HUES6 (cell line): ENCODE measurements around the gene NOS1AP.

ENCODE experiments used
- H3K27ac ChIP-seq: 2 replicates; pipeline ENCODE4 v1.7.0; 2013; ENCODE audit warnings: low read depth, mild to moderate bottlenecking, low read length, inconsistent platforms
- H3K27me3 ChIP-seq: 2 replicates; pipeline ENCODE4 v1.6.1; 2013; ENCODE audit warnings: low read length; ENCODE audit not compliant: control insufficient read depth, insufficient read depth
- H3K36me3 ChIP-seq: 2 replicates; pipeline ENCODE4 v1.6.1; 2013; ENCODE audit warnings: low read length; ENCODE audit not compliant: control insufficient read depth, insufficient read depth
- H3K4me1 ChIP-seq: 2 replicates; pipeline ENCODE4 v1.6.1; 2013; ENCODE audit warnings: low read length; ENCODE audit not compliant: control insufficient read depth, insufficient read depth
- H3K4me3 ChIP-seq: 2 replicates; pipeline ENCODE4 v1.5.1; 2013; ENCODE audit warnings: low read depth, low read length
- H3K9ac ChIP-seq: one replicate; pipeline ENCODE4 v1.6.1; 2013; ENCODE audit warnings: mild to moderate bottlenecking, low read length
- H3K9me3 ChIP-seq: 2 replicates; pipeline ENCODE4 v1.6.1; 2013; ENCODE audit warnings: low read depth, low read length; ENCODE audit not compliant: control insufficient read depth, insufficient read depth

The NOS1AP gene

DNA sequence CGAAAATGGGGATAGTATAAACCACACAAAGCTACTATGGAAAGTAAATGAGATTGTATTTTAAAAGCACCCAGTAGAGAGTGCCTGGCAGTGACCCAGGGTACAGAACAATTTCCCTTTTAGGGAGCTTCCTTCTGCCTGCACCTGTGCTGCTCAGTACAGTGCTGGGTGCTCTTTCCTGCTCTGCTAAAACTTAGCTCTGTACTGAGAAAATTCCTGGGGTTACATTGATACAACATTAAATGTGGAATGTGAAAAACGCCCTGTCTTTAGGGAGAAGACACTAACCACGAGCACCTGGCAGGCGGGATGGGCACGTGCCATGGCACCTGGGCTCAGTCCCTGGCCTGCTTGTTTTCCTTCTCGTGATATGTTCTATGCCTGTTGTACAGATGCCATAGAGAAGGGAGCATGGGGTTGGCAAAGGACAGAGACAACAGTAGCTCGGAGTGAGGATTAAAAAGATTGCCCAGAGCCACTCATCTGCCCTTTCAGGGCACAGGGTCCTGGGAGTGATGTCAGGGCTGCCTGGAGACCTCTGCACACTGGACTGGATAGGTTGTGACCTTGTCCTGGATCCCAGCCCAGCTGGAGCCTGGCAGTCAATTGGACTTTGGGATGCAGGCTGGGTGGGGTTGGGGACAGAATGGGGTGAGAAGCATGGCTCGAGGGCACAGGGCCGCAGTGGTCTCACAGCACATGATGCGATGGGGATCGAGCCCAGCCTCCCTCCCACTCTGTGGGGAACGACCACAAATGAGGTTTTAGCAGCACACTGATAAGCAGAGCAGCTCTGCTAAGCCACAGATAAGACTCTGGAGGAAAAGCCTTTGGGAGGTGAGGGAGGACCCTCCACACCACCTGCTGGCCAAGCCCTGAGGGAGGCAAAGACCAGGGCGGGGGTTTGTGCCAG is 302.9 kb downstream of the NOS1AP start:
- no peak overlapping the region for H3K4me3 ChIP-seq
- H3K4me1 ChIP-seq: no peaks in the 10 kb centered on the region
- peaks cover 6% of the 10 kb centered on the region; the same call in 1 of the 2 replicates for H3K36me3 ChIP-seq
- H3K27ac ChIP-seq: no peak overlapping the region
- H3K9ac ChIP-seq: no peak overlapping the region
- H3K27me3 ChIP-seq: no peaks in the 10 kb centered on the region
- no peaks in the 10 kb centered on the region for H3K9me3 ChIP-seq

GRCh38 chr1:162373072-162373427 is 303.6 kb downstream of the NOS1AP start:
- H3K4me1 ChIP-seq: no peaks in the 10 kb centered on the region
- H3K36me3 ChIP-seq: no peaks in the 10 kb centered on the region
- H3K27me3 ChIP-seq: no peaks in the 10 kb centered on the region
- H3K27ac ChIP-seq: no peak overlapping the region
- no peak overlapping the region for H3K9ac ChIP-seq
- H3K9me3 ChIP-seq: no peaks in the 10 kb centered on the region
- H3K4me3 ChIP-seq: no peak overlapping the region

GRCh38 chr1:162373541-162374260 is 304.2 kb downstream of the NOS1AP start:
- Histone ChIP-seq H3K9me3 (no peaks in the 10 kb centered on the region), H3K9ac (no peak overlapping the region), H3K27ac (no peak overlapping the region), H3K27me3 (no peaks in the 10 kb centered on the region), H3K36me3 (no peaks in the 10 kb centered on the region), H3K4me3 (no peak overlapping the region), H3K4me1 (no peaks in the 10 kb centered on the region)

GRCh38 chr1:162374406-162374805 is 304.9 kb downstream of the NOS1AP start:
- H3K36me3 ChIP-seq: no peaks in the 10 kb centered on the region
- no peaks in the 10 kb centered on the region for H3K27me3 ChIP-seq
- H3K4me1 ChIP-seq: no peaks in the 10 kb centered on the region
- H3K4me3 ChIP-seq: no peak overlapping the region
- H3K9me3 ChIP-seq: no peaks in the 10 kb centered on the region
- no peak overlapping the region for H3K9ac ChIP-seq
- H3K27ac ChIP-seq: no peak overlapping the region

GRCh38 chr1:162375463-162375862 is 306.0 kb downstream of the NOS1AP start:
- Histone ChIP-seq H3K27ac (no peak overlapping the region), H3K36me3 (no peaks in the 10 kb centered on the region), H3K4me3 (no peak overlapping the region), H3K4me1 (no peaks in the 10 kb centered on the region), H3K9ac (no peak overlapping the region), H3K9me3 (no peaks in the 10 kb centered on the region), H3K27me3 (no peaks in the 10 kb centered on the region)

DNA sequence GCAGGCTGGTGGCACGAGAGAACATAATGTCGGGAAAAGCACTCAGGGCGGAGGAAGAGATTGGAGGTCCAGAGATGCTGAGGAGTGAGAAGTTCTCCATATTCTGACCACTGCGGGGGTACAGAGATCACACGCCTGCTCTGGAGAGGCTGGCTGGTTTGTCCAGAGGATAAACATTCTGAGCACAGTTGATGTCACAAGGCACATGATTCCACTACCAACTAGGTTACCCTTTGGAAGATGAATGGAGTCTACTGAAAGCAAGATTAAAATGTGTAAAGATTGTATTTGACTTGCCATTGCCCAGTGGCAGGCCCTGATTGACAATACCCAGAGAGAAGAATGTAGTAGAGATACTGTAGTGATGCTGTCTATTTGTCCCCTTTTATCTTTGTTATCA is 307.2 kb downstream of the NOS1AP start, which contains the start of gene SPATA46:
Gene SPATA46 (minus strand): TSS at position 164 of the 400 bp plus-strand sequence. CDS start 64 bp downstream, at position 100.
- Histone ChIP-seq H3K4me1 (no peaks in the 10 kb centered on the region), H3K9ac (no peak within 1 kb of the TSS), H3K27ac (no peak within 1 kb of the TSS), H3K27me3 (no peaks in the 10 kb centered on the region), H3K36me3 (no peaks in the 10 kb centered on the region), H3K9me3 (no peaks in the 10 kb centered on the region), H3K4me3 (no peak within 1 kb of the TSS)

GRCh38 chr1:162380061-162380846 is 310.8 kb downstream of the NOS1AP start:
- Histone ChIP-seq H3K4me1 (no peaks in the 10 kb centered on the region), H3K9ac (no peak overlapping the region), H3K4me3 (no peak overlapping the region), H3K9me3 (no peaks in the 10 kb centered on the region), H3K27ac (no peak overlapping the region), H3K36me3 (peaks cover 18% of the 10 kb centered on the region), H3K27me3 (no peaks in the 10 kb centered on the region)

- Histone ChIP-seq H3K27ac (no peak within 1 kb of the TSS), H3K4me3 (no peak within 1 kb of the TSS), H3K4me1 (no peaks in the 10 kb centered on the region), H3K9ac (no peak within 1 kb of the TSS), H3K27me3 (no peaks in the 10 kb centered on the region), H3K36me3 (peaks cover 18% of the 10 kb centered on the region), H3K9me3 (no peaks in the 10 kb centered on the region)
Observed at GRCh38 chr1:162381383-162381782, 311.9 kb downstream of the NOS1AP start, which contains the start of gene C1orf226. Gene C1orf226, plus strand, starts transcription at chr1:162381728. Its CDS starts 174 bp downstream, at chr1:162381902.

DNA sequence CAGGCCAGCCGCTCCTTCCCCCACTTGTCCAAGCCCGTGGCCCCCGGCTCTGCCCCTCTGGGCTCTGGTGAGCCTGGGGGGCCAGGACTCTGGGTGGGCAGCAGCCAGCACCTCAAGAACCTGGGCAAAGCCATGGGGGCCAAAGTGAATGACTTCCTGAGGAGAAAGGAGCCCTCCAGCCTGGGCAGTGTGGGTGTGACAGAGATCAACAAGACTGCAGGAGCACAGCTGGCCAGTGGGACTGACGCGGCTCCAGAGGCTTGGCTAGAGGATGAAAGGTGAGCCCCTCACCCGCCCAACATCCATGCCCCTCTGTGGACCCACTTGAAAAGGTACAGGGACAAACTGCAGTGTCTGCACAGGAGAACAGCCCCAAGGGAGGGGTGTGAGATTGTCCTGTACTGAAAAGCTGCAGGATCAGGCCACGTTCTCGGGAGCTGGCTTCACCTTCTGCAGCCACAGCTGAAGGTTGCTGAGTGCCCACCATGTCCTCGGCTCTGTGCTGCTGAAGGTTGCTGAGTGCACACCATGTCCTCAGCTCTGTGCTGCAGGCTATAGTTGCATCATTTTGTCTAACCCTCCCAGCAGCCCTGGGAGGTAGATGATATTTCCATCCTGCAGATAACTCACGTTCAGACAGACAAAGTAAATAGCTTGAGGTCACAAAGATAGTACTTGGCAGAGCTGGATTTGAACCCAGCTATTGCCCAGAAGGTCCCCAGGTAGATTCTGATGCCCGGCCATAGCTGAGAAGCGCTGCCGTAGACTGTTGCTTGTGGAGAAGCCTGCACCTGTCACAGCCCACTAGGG is 312.7 kb downstream of the NOS1AP start:
- H3K27me3 ChIP-seq: no peaks in the 10 kb centered on the region
- H3K4me3 ChIP-seq: no peak overlapping the region
- peaks cover 18% of the 10 kb centered on the region for H3K36me3 ChIP-seq
- no peaks in the 10 kb centered on the region for H3K9me3 ChIP-seq
- H3K4me1 ChIP-seq: no peaks in the 10 kb centered on the region
- H3K27ac ChIP-seq: no peak overlapping the region
- no peak overlapping the region for H3K9ac ChIP-seq

GRCh38 chr1:162383091-162383490 is 313.6 kb downstream of the NOS1AP start:
- H3K27ac ChIP-seq: no peak overlapping the region
- H3K36me3 ChIP-seq: peaks cover 18% of the 10 kb centered on the region
- H3K27me3 ChIP-seq: no peaks in the 10 kb centered on the region
- H3K9ac ChIP-seq: no peak overlapping the region
- no peak overlapping the region for H3K4me3 ChIP-seq
- no peaks in the 10 kb centered on the region for H3K9me3 ChIP-seq
- H3K4me1 ChIP-seq: no peaks in the 10 kb centered on the region; the same call in 1 of the 2 replicates
